Smooth muscle cell (in vitro differentiated cells): ENCODE measurements around the gene OR2T27. TPM values are rescaled to one million over a fixed set of nuclear protein-coding genes. Genes with fewer than 3 reads are reported as not detected.

Experiments
- DNase-seq: peaks from one replicate; lab custom pipeline; 2025; ENCODE audit not compliant: unreplicated experiment; lab: John Stamatoyannopoulos, UW
- H2AFZ ChIP-seq: fragments of 200-600 bp; sonication (generic); 2 replicates; pipeline ENCODE4 v1.6.0; 2016; ENCODE audit warnings: antibody characterized with exemption, low read depth, mild to moderate bottlenecking
- H3F3A ChIP-seq: fragments of 200-600 bp; sonication (generic); 2 replicates; pipeline ENCODE4 v1.6.0; 2017; ENCODE audit warnings: antibody characterized with exemption, low read depth
- H3K27ac ChIP-seq: fragments of 200-600 bp; sonication (generic); 2 replicates; pipeline ENCODE4 v1.5.1; 2016; ENCODE audit warnings: low read depth, mild to moderate bottlenecking
- H3K27me3 ChIP-seq: fragments of 200-600 bp; sonication (generic); 2 replicates; pipeline ENCODE4 v1.6.1; 2016; ENCODE audit warnings: low read depth, mild to moderate bottlenecking
- H3K36me3 ChIP-seq: fragments of 200-600 bp; sonication (generic); 2 replicates; pipeline ENCODE4 v1.5.1; 2016; ENCODE audit warnings: low read depth
- H3K4me1 ChIP-seq: fragments of 200-600 bp; sonication (generic); 2 replicates; pipeline ENCODE4 v1.5.1; 2016; ENCODE audit warnings: low read depth
- H3K4me2 ChIP-seq: fragments of 200-600 bp; sonication (generic); 2 replicates; pipeline ENCODE4 v1.6.0; 2016; ENCODE audit warnings: mild to moderate bottlenecking
- H3K4me3 ChIP-seq: fragments of 200-600 bp; sonication (generic); 2 replicates; pipeline ENCODE4 v1.5.1; 2016; ENCODE audit warnings: mild to moderate bottlenecking
- H3K79me2 ChIP-seq: fragments of 200-600 bp; sonication (generic); 2 replicates; pipeline ENCODE4 v1.6.0; 2016; ENCODE audit warnings: low read depth, mild to moderate bottlenecking
- H3K9ac ChIP-seq: fragments of 200-600 bp; sonication (generic); 2 replicates; pipeline ENCODE4 v1.6.0; 2016; ENCODE audit warnings: low read depth
- H3K9me3 ChIP-seq: fragments of 200-600 bp; sonication (generic); replicated peaks from 2 replicates; pipeline ENCODE4 v1.5.1; 2016; ENCODE audit warnings: low read depth
- H4K20me1 ChIP-seq: fragments of 200-600 bp; sonication (generic); 2 replicates; pipeline ENCODE4 v1.6.0; 2016; ENCODE audit warnings: low read depth
- WGBS: methylation state at CpG from one replicate; pipeline ENCODE4 v1.1.7; 2016; ENCODE audit warnings: low lambda C conversion rate; 5-methylcytosine and 5-hydroxymethylcytosine counted together
- polyA plus RNA-seq: library from polyadenylated mRNA; unstranded; fragments of >200 nt; fragmentation: Nextera tagmentation; extraction: Ambion mirVana; gene quantifications from 2 replicates; pipeline ENCODE4 v1.2.1, GENCODE V29; 2016
- total RNA-seq: library from RNA; depleted of rRNA; stranded (reverse); fragments of >200 nt; gene quantifications from 2 replicates; pipeline ENCODE4 v1.2.3, GENCODE V29; 2014
- TF ChIP-seq, protein P1 (sequence below): fragments of 200-600 bp; sonication (generic); IDR thresholded peaks from 2 replicates; pipeline ENCODE4 v1.5.1; 2017; ENCODE audit warnings: borderline replicate concordance, mild to moderate bottlenecking, antibody characterized with exemption; ENCODE audit not compliant: insufficient read depth, poor library complexity, severe bottlenecking

Gene OR2T27
- total and polyA plus RNA-seq, 2 experiments from 2014 or later = not detected

DNA sequence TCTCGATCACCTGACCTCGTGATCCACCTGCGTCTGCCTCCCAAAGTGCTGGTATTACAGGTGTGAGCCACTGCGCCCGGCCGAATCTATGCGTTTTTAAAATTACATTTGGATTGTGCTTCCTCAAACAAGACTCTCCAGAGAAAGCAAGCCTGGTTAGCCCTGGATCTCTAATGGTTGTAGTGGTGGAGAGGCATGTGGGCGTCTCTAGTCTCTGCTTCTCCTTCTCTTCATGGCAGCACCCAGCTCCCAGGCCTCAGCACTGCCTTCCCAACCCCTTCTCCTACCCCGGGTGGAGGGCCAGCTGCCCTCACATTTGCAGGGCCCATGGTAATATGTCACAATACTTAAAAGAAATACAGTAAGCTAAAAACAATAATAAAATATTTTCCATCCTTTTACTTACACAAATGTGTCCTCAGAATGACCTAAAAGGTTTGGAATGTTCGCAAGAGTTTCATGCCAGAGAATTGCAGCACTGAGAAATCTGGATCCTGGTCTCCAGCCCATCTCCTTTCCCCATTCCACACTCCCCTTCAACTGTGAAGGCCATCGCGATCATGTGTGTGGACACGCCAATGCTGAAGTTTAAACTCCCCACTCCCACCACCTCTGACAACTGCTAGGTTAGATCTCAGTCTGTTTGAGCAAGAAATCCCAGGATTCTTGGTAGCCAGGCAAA is 40.3 kb upstream of the OR2T27 start:
- TF ChIP-seq, protein P1, sequence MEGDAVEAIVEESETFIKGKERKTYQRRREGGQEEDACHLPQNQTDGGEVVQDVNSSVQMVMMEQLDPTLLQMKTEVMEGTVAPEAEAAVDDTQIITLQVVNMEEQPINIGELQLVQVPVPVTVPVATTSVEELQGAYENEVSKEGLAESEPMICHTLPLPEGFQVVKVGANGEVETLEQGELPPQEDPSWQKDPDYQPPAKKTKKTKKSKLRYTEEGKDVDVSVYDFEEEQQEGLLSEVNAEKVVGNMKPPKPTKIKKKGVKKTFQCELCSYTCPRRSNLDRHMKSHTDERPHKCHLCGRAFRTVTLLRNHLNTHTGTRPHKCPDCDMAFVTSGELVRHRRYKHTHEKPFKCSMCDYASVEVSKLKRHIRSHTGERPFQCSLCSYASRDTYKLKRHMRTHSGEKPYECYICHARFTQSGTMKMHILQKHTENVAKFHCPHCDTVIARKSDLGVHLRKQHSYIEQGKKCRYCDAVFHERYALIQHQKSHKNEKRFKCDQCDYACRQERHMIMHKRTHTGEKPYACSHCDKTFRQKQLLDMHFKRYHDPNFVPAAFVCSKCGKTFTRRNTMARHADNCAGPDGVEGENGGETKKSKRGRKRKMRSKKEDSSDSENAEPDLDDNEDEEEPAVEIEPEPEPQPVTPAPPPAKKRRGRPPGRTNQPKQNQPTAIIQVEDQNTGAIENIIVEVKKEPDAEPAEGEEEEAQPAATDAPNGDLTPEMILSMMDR = no peak
- H3K4me3 ChIP-seq = no peak overlapping the region
- no peak overlapping the region for H3K4me2 ChIP-seq
- H3K36me3 ChIP-seq = no peaks in the 10 kb centered on the region
- H2AFZ ChIP-seq = no peak overlapping the region
- no peak overlapping the region for H3K27ac ChIP-seq
- H3K79me2 ChIP-seq = no peaks in the 10 kb centered on the region
- H3K9me3 ChIP-seq = peaks cover 23% of the 10 kb centered on the region
- no peaks in the 10 kb centered on the region for H3F3A ChIP-seq
- 78% methylated on average over 13 of the region's 13 CpGs for WGBS
- H4K20me1 ChIP-seq = no peaks in the 10 kb centered on the region
- DNase-seq = no peak
- H3K27me3 ChIP-seq = no peaks in the 10 kb centered on the region
- H3K4me1 ChIP-seq = no peaks in the 10 kb centered on the region
- no peak overlapping the region for H3K9ac ChIP-seq

DNA sequence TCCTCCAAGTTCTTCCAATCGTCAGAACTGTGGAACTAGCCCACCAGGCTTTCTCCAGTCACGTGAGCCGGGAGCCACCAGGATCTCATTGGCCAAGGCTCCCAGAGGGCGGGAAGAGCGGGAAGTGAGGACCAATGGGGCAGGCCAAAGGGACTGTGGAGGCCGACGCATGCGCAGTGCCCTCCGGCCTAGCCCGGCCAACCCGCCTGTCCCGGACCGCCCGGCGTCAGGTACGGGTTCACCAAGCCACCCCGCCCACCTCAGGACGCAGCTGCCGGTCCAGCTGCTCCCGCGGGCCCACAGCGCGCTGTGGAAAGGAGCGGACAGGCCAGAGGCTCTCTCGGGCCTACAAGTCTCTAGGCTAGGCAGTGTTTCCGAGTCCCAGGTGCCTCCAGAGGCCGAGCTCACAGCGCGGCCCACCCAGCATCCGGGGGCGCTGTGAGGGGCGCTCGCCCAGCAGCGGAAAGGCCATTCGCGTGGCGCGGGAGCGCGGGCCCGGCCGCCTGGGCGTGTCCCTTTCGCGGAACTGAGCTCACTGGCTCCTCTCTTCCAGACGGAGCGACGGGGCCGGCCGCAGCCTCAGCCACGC is 36.3 kb upstream of the OR2T27 start:
- 90% methylated on average over 48 of the region's 51 CpGs for WGBS
- no peaks in the 10 kb centered on the region for H3K4me1 ChIP-seq
- no peak overlapping the region for H3K9ac ChIP-seq
- no peaks in the 10 kb centered on the region for H3K36me3 ChIP-seq
- H3F3A ChIP-seq = no peaks in the 10 kb centered on the region
- H3K27ac ChIP-seq = no peak overlapping the region
- DNase-seq = no peak
- H4K20me1 ChIP-seq = no peaks in the 10 kb centered on the region
- no peak overlapping the region for H3K4me2 ChIP-seq
- H2AFZ ChIP-seq = no peak overlapping the region
- no peaks in the 10 kb centered on the region for H3K79me2 ChIP-seq
- H3K27me3 ChIP-seq = no peaks in the 10 kb centered on the region
- H3K9me3 ChIP-seq = peaks cover 9% of the 10 kb centered on the region
- no peak overlapping the region for H3K4me3 ChIP-seq
- TF ChIP-seq, protein P1 = no peak

DNA sequence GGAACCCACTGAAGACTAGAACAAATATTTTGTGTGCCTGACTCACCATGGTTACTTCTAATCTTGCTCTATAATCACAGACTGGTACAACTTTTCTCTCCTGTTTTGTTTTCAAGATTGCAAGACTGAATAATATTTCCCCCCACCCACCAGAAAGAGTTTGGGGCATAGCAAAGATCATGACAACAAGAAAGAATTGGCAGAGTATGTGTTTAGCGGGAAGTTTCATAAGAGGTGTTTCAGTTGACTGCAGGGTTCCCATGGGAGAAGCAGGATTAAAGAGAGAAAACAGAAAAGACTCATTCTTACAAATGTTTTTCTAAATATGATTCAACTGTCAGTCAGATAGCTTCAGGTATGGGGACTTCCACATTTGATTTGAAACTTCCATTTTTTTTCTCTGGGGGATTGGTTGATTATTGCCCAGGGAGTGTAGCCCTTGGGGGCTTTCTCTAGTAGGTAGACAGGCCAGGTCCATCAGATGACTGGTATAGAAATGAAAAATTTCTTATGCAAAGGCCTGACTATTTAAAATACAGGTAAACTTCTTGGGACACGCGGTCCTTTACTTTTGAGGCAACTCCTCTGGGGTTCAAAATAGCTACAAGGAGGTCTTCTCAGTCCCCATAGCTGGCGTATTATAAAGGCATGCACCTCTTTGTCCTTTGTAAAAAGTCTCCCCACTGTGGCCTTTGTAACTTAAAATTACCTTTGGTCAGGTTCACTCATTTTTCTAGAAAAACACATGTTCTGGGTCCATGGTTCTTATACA is 33.4 kb upstream of the OR2T27 start:
- DNase-seq = no peak
- WGBS = 59% methylated on average over 4 of the region's 4 CpGs
- Histone ChIP-seq H3K9me3 (peaks cover 3% of the 10 kb centered on the region), H3K4me3 (no peak overlapping the region), H3K4me1 (no peaks in the 10 kb centered on the region), H3K27me3 (no peaks in the 10 kb centered on the region), H3K27ac (no peak overlapping the region), H2AFZ (no peak overlapping the region), H3K9ac (no peak overlapping the region), H3K36me3 (no peaks in the 10 kb centered on the region), H4K20me1 (no peaks in the 10 kb centered on the region), H3K79me2 (no peaks in the 10 kb centered on the region), H3K4me2 (no peak overlapping the region), H3F3A (no peaks in the 10 kb centered on the region)
- TF ChIP-seq, protein P1 = no peak
